ENCODE data around the gene PNPLA1.

PNPLA1 gene

GRCh38 chr6:36309900-36310299 lies 40.0 kb downstream of the PNPLA1 start:
- H3K4me3 ChIP-seq (replicated peaks; ENCODE audit: low read depth, low read length), result no peak overlapping the region
- no peak for DNase-seq (ENCODE audit: low read depth)
- no peak for TF ChIP-seq CTCF (IDR thresholded peaks at IDR 0.05; ENCODE audit: low read length, missing control alignments)

GRCh38 chr6:36312854-36313648 lies 43.2 kb downstream of the PNPLA1 start:
- no peak for TF ChIP-seq CTCF (IDR thresholded peaks at IDR 0.05; ENCODE audit: low read length, missing control alignments)
- no peak for DNase-seq (ENCODE audit: low read depth)
- H3K4me3 ChIP-seq (replicated peaks; ENCODE audit: low read depth, low read length), result no peak overlapping the region

- TF ChIP-seq CTCF (IDR thresholded peaks at IDR 0.05; ENCODE audit: low read length, missing control alignments), result no peak
- no peak for DNase-seq (ENCODE audit: low read depth)
- H3K4me3 ChIP-seq (replicated peaks; ENCODE audit: low read depth, low read length), result no peak overlapping the region
These were observed 43.7 kb downstream of the PNPLA1 start for GRCh38 chr6:36313649-36313936.

GRCh38 chr6:36314221-36315014 lies 44.6 kb downstream of the PNPLA1 start:
- no peak for DNase-seq (ENCODE audit: low read depth)
- no peak for TF ChIP-seq CTCF (IDR thresholded peaks at IDR 0.05; ENCODE audit: low read length, missing control alignments)
- no peak overlapping the region for H3K4me3 ChIP-seq (replicated peaks; ENCODE audit: low read depth, low read length)

GRCh38 chr6:36315921-36316320 lies 46.1 kb downstream of the PNPLA1 start:
- DNase-seq (ENCODE audit: low read depth), result no peak
- TF ChIP-seq CTCF (IDR thresholded peaks at IDR 0.05; ENCODE audit: low read length, missing control alignments), result no peak
- H3K4me3 ChIP-seq (replicated peaks; ENCODE audit: low read depth, low read length), result no peak overlapping the region

GRCh38 chr6:36317623-36318022 lies 47.8 kb downstream of the PNPLA1 start:
- no peak for TF ChIP-seq CTCF (IDR thresholded peaks at IDR 0.05; ENCODE audit: low read length, missing control alignments)
- DNase-seq (ENCODE audit: low read depth), result no peak
- no peak overlapping the region for H3K4me3 ChIP-seq (replicated peaks; ENCODE audit: low read depth, low read length)
